B cell (primary cell): ENCODE measurements around the gene MAGI2. TPM values are rescaled to one million over a fixed set of nuclear protein-coding genes. Genes with fewer than 3 reads are reported as not detected.

Source experiments
- ATAC-seq: fragments of 200-7000 bp; cut with Tn5 transposase; one replicate; pipeline ENCODE4 v1.10.0; 2021; ENCODE audit warnings: low read depth, mild to moderate bottlenecking, moderate number of reproducible peaks, moderate library complexity
- CTCF ChIA-PET: fragments of 350-600 bp; sonication (Branson Sonifier 250); formaldehyde crosslinking; loops from one replicate; lab custom pipeline; 2021; ENCODE audit warnings: antibody characterized with exemption, inconsistent platforms; lab: Charles Lee
- POLR2A ChIA-PET: fragments of 350-600 bp; sonication (Branson Sonifier 250); formaldehyde crosslinking; loops from one replicate; lab custom pipeline; 2021; ENCODE audit warnings: antibody characterized with exemption; lab: Charles Lee
- DNase-seq: peaks from one replicate; pipeline ENCODE4 v3.0.0; 2013
- H2AFZ ChIP-seq: 2 replicates; pipeline ENCODE4 v1.6.1; 2012; ENCODE audit warnings: mild to moderate bottlenecking, low read depth, low read length; ENCODE audit not compliant: insufficient read depth, poor library complexity, severe bottlenecking
- H3K27ac ChIP-seq, 2 donors: 1 replicate in 1 of 2; 2 replicates in 1 of 2; pipeline ENCODE4 v1.5.1; 2012 to 2013; ENCODE audit warnings: low read length in 2 of 2, mild to moderate bottlenecking in 2 of 2, moderate library complexity in 1 of 2
- H3K27me3 ChIP-seq, 4 experiments: fragments of 200-600 bp in 1 of 4; sonication (generic) in 1 of 4; replicated peaks in 1 of 4; 1 replicate in 2 of 4; 2 replicates in 2 of 4; pipeline versions ENCODE4 v1.6.1 to v1.7.0; 2013 to 2016; ENCODE audit warnings: low read length in 3 of 4, mild to moderate bottlenecking in 2 of 4, mixed read lengths in 1 of 4, moderate library complexity in 1 of 4; ENCODE audit not compliant: insufficient read depth in 4 of 4, control insufficient read depth in 3 of 4; ENCODE audit errors: control extremely low read depth in 1 of 4
- H3K36me3 ChIP-seq, 2 experiments: replicated peaks in 1 of 2; 1 replicate in 1 of 2; 2 replicates in 1 of 2; pipeline versions ENCODE4 v1.6.1 to v1.7.1; 2013; ENCODE audit warnings: low read length in 1 of 2; ENCODE audit not compliant: insufficient read depth in 2 of 2, control insufficient read depth in 1 of 2; ENCODE audit errors: control extremely low read depth in 1 of 2, extremely low read depth in 1 of 2
- H3K4me1 ChIP-seq, 2 donors: fragments of 200-600 bp in 1 of 2; sonication (generic) in 1 of 2; 1 replicate in 1 of 2; 2 replicates in 1 of 2; pipeline versions ENCODE4 v1.5.1 to v1.6.1; 2013 to 2017; ENCODE audit warnings: low read length in 2 of 2; ENCODE audit not compliant: control insufficient read depth in 2 of 2, insufficient read depth in 2 of 2
- H3K4me2 ChIP-seq: replicated peaks from 2 replicates; pipeline ENCODE3; 2012; ENCODE audit warnings: mild to moderate bottlenecking, low read depth, low read length; ENCODE audit not compliant: poor library complexity, severe bottlenecking
- H3K4me3 ChIP-seq, 5 experiments: fragments of 200-600 bp in 1 of 5; sonication (generic) in 1 of 5; 1 replicate in 3 of 5; 2 replicates in 2 of 5; pipeline versions ENCODE4 v1.5.1 to v1.7.0; 2011 to 2016; ENCODE audit warnings: low read length in 4 of 5, mild to moderate bottlenecking in 4 of 5, low read depth in 2 of 5, control low read depth in 1 of 5, moderate library complexity in 1 of 5; ENCODE audit not compliant: insufficient read depth in 1 of 5; ENCODE audit errors: control extremely low read depth in 1 of 5, extremely low read depth in 1 of 5
- H3K79me2 ChIP-seq: fragments of 200-600 bp; sonication (generic); one replicate; pipeline ENCODE4 v1.6.0; 2016; ENCODE audit warnings: low read length; ENCODE audit not compliant: control insufficient read depth, insufficient read depth
- H3K9ac ChIP-seq: fragments of 200-600 bp; sonication (generic); 2 replicates; pipeline ENCODE4 v1.6.1; 2017; ENCODE audit warnings: mild to moderate bottlenecking, low read length, moderate library complexity
- H3K9me3 ChIP-seq, 3 donors: one replicate each; pipeline versions ENCODE4 v1.6.1 to v1.7.1; 2013; ENCODE audit warnings: low read length in 2 of 3; ENCODE audit not compliant: control insufficient read depth in 2 of 3, insufficient read depth in 1 of 3; ENCODE audit errors: control extremely low read depth in 1 of 3
- H4K20me1 ChIP-seq: 2 replicates; pipeline ENCODE4 v1.6.0; 2012; ENCODE audit warnings: mild to moderate bottlenecking, low read length; ENCODE audit not compliant: insufficient read depth, control insufficient read depth, poor library complexity, severe bottlenecking
- H3K27ac Mint-ChIP-seq: one replicate; pipeline ENCODE4 v1.8.0; 2021; ENCODE audit warnings: mixed read lengths
- H3K27me3 Mint-ChIP-seq: one replicate; pipeline ENCODE4 v1.8.0; 2021; ENCODE audit warnings: mixed read lengths
- H3K4me1 Mint-ChIP-seq: one replicate; pipeline ENCODE4 v1.8.0; 2021; ENCODE audit warnings: mixed read lengths
- H3K4me3 Mint-ChIP-seq: one replicate; pipeline ENCODE4 v1.8.0; 2021; ENCODE audit warnings: mixed read lengths
- H3K9me3 Mint-ChIP-seq: one replicate; pipeline ENCODE4 v1.8.0; 2022; ENCODE audit warnings: mixed read lengths; ENCODE audit not compliant: insufficient read depth
- EZH2 ChIP-seq: IDR thresholded peaks from 2 replicates; pipeline ENCODE4 v1.6.1; 2012; ENCODE audit warnings: borderline replicate concordance, low read depth, mild to moderate bottlenecking, moderate library complexity, low read length; ENCODE audit not compliant: insufficient read depth, poor library complexity, severe bottlenecking
- WGBS: methylation state at CpG from one replicate; pipeline ENCODE4 v1.1.5; 2013; ENCODE audit warnings: missing lambda C conversion rate; ENCODE audit not compliant: insufficient coverage; 5-methylcytosine and 5-hydroxymethylcytosine counted together
- intact Hi-C: fragments of 100-400 bp; cut with micrococcal nuclease; formaldehyde crosslinking; loops from one replicate; pipeline ENCODE4 v1.10.0; 2022
- polyA plus RNA-seq: library from polyadenylated mRNA; depleted of rRNA; stranded (reverse); fragments of >200 nt; gene quantifications from 2 replicates; pipeline ENCODE4 v1.2.3, GENCODE V29; 2012
- total RNA-seq, 2 donors: library from RNA; stranded (reverse); fragments of 120-200 nt in 1 of 2; gene quantifications; 1 replicate in 1 of 2; 2 replicates in 1 of 2; pipeline versions ENCODE4 v1.2.3 to v1.2.4, GENCODE V29; 2013 to 2022
- TF ChIP-seq, protein P1 (sequence below): fragments of 200-600 bp; IDR thresholded peaks from one replicate; pipeline ENCODE4 v1.8.0; 2022; ENCODE audit warnings: antibody characterized with exemption, mild to moderate bottlenecking

Gene MAGI2
- total and polyA plus RNA-seq, 2 donors (not counting 1 experiment from before 2014, with no cell fraction given), result 0.16 to 0.64 TPM

DNA sequence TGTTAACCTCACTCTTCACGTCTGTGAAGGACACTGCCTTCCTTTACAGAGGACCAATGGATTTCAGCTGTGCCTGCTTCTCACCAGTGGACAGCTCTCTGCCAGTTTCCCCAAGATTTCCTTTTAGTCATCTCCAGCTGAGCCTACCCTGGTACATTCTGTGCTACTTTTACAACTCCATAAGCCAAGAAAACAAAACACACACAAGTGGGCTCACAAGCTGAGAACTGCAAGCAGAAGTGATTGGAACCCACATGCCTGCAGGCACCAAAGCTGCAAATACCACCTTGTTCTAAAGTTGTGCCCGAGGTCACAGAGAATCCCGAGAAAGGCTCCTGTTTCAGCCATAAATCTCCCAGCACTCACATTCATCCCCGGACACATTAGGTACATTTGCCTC lies 1018.1 kb downstream of the MAGI2 start:
- no peaks in the 10 kb centered on the region for H3K79me2 ChIP-seq
- no peak overlapping the region for H3K9ac ChIP-seq
- H2AFZ ChIP-seq, result no peak overlapping the region
- WGBS, result 71% methylated on average over 3 of the region's 4 CpGs
- DNase-seq, result no peak
- CTCF ChIA-PET, result no interaction called here
- no peak overlapping the region for H3K4me3 ChIP-seq
- no peak for ATAC-seq
- no peaks in the 10 kb centered on the region for H3K4me1 Mint-ChIP-seq
- no peaks in the 10 kb centered on the region for H3K4me1 ChIP-seq
- H3K9me3 ChIP-seq, result no peaks in the 10 kb centered on the region
- no peaks in the 10 kb centered on the region for H3K36me3 ChIP-seq
- H3K9me3 Mint-ChIP-seq, result no peaks in the 10 kb centered on the region
- H3K4me2 ChIP-seq, result no peak overlapping the region
- H3K27me3 ChIP-seq, result no peaks in the 10 kb centered on the region
- H3K27ac Mint-ChIP-seq, result no peak overlapping the region
- POLR2A ChIA-PET, result no interaction called here
- H3K27me3 Mint-ChIP-seq, result peaks cover 2% of the 10 kb centered on the region
- no peaks in the 10 kb centered on the region for H4K20me1 ChIP-seq
- TF ChIP-seq EZH2, result no peak
- TF ChIP-seq, protein P1, sequence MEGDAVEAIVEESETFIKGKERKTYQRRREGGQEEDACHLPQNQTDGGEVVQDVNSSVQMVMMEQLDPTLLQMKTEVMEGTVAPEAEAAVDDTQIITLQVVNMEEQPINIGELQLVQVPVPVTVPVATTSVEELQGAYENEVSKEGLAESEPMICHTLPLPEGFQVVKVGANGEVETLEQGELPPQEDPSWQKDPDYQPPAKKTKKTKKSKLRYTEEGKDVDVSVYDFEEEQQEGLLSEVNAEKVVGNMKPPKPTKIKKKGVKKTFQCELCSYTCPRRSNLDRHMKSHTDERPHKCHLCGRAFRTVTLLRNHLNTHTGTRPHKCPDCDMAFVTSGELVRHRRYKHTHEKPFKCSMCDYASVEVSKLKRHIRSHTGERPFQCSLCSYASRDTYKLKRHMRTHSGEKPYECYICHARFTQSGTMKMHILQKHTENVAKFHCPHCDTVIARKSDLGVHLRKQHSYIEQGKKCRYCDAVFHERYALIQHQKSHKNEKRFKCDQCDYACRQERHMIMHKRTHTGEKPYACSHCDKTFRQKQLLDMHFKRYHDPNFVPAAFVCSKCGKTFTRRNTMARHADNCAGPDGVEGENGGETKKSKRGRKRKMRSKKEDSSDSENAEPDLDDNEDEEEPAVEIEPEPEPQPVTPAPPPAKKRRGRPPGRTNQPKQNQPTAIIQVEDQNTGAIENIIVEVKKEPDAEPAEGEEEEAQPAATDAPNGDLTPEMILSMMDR, result no peak
- intact Hi-C loops, result no loop called here
- no peak overlapping the region for H3K27ac ChIP-seq
- H3K4me3 Mint-ChIP-seq, result no peak overlapping the region

DNA sequence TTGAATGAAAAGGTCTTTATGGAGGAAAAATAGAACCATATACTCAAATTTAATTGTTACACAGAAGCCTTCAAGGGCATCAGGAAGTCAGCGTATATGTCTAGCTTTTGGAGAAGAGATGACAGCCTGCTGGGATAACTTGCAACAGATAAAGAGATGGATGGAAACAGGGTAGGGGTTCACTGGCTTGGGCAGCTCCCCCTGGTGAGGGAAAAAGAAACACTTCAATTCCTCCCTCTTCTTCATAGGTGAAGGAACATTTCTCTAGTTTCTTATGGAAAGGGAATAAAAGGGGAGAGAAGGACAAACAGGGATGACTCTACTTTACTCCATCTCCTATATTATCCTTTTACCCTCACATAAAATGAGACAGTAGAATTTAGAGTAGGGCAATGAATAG lies 1019.2 kb downstream of the MAGI2 start:
- Histone ChIP-seq H3K27ac (no peak overlapping the region), H3K9me3 (no peaks in the 10 kb centered on the region), H4K20me1 (no peaks in the 10 kb centered on the region), H2AFZ (no peak overlapping the region), H3K4me3 (no peak overlapping the region), H3K9ac (no peak overlapping the region), H3K4me1 (no peaks in the 10 kb centered on the region), H3K36me3 (no peaks in the 10 kb centered on the region), H3K27me3 (no peaks in the 10 kb centered on the region), H3K79me2 (no peaks in the 10 kb centered on the region), H3K4me2 (no peak overlapping the region)
- intact Hi-C loops, result no loop called here
- POLR2A ChIA-PET, result no interaction called here
- H3K4me1 Mint-ChIP-seq, result no peaks in the 10 kb centered on the region
- DNase-seq (no peak), ATAC-seq (no peak)
- H3K27me3 Mint-ChIP-seq, result peaks cover 2% of the 10 kb centered on the region
- H3K27ac Mint-ChIP-seq, result no peak overlapping the region
- H3K9me3 Mint-ChIP-seq, result no peaks in the 10 kb centered on the region
- TF ChIP-seq, protein P1, result no peak
- TF ChIP-seq EZH2, result no peak
- H3K4me3 Mint-ChIP-seq, result no peak overlapping the region
- no CpG with 5 or more reads among the region's 1 CpG for WGBS
- CTCF ChIA-PET, result no interaction called here
